GM23338 (cell line): ENCODE measurements around the gene FASTKD1. TPM values are rescaled to one million over a fixed set of nuclear protein-coding genes. Genes with fewer than 3 reads are reported as not detected.
"Not testable (repeated sequence)": the region's sequence is repeated elsewhere in the genome, so short reads cannot be mapped to it uniquely, and the experiment has no call there.

ENCODE experiments used
- ATAC-seq: fragments of 200-7000 bp; cut with Tn5 transposase; 3 replicates; pipeline ENCODE4 v1.9.1; 2020
- DNase-seq: peaks from one replicate; pipeline ENCODE4 v3.0.0-alpha.2; 2015; ENCODE audit warnings: low spot score
- H2AFZ ChIP-seq: fragments of 200-600 bp; sonication (generic); 2 replicates; pipeline ENCODE4 v1.8.0; 2016; ENCODE audit warnings: antibody characterized with exemption, mild to moderate bottlenecking, moderate library complexity
- H3F3A ChIP-seq: fragments of 200-600 bp; sonication (generic); replicated peaks from 2 replicates; pipeline ENCODE4 v1.8.0; 2017; ENCODE audit warnings: antibody characterized with exemption, mixed run types, low read depth
- H3K27ac ChIP-seq: fragments of 200-600 bp; sonication (generic); 2 replicates; pipeline ENCODE4 v1.6.1; 2016; ENCODE audit warnings: low read depth
- H3K27me3 ChIP-seq: fragments of 200-600 bp; sonication (generic); 2 replicates; pipeline ENCODE4 v1.8.0; 2016; ENCODE audit warnings: mild to moderate bottlenecking, mixed run types, moderate library complexity; ENCODE audit not compliant: insufficient read depth
- H3K36me3 ChIP-seq: fragments of 200-600 bp; sonication (generic); 2 replicates; pipeline ENCODE4 v1.8.0; 2016; ENCODE audit warnings: mild to moderate bottlenecking; ENCODE audit not compliant: insufficient read depth
- H3K4me1 ChIP-seq: fragments of 200-600 bp; sonication (generic); 2 replicates; pipeline ENCODE4 v1.8.0; 2016; ENCODE audit warnings: mild to moderate bottlenecking, moderate library complexity; ENCODE audit not compliant: insufficient read depth
- H3K4me2 ChIP-seq: fragments of 200-600 bp; sonication (generic); 2 replicates; pipeline ENCODE4 v1.7.1; 2017; ENCODE audit warnings: mixed run types
- H3K4me3 ChIP-seq: fragments of 200-600 bp; sonication (generic); 2 replicates; pipeline ENCODE4 v1.6.1; 2016; ENCODE audit warnings: mixed run types
- H3K79me2 ChIP-seq: fragments of 200-600 bp; sonication (generic); replicated peaks from 2 replicates; pipeline ENCODE4 v1.8.0; 2017; ENCODE audit warnings: mild to moderate bottlenecking; ENCODE audit not compliant: insufficient read depth
- H3K9me2 ChIP-seq: fragments of 200-600 bp; sonication (generic); 2 replicates; pipeline ENCODE4 v1.8.0; 2017; ENCODE audit not compliant: insufficient read depth
- H4K20me1 ChIP-seq: fragments of 200-600 bp; sonication (generic); replicated peaks from 2 replicates; pipeline ENCODE4 v1.8.0; 2017; ENCODE audit warnings: mild to moderate bottlenecking; ENCODE audit not compliant: insufficient read depth
- H3K27ac Mint-ChIP-seq: 2 replicates; pipeline ENCODE4 v1.8.0; 2020; ENCODE audit warnings: inconsistent platforms, mild to moderate bottlenecking, moderate library complexity, mixed read lengths
- H3K27me3 Mint-ChIP-seq: 3 replicates; pipeline ENCODE4 v1.8.0; 2022; ENCODE audit warnings: low read depth, mild to moderate bottlenecking, moderate library complexity, mixed read lengths, inconsistent platforms; ENCODE audit not compliant: insufficient read depth, poor library complexity
- H3K36me3 Mint-ChIP-seq: 3 replicates; pipeline ENCODE4 v1.8.0; 2021; ENCODE audit warnings: low read depth, mild to moderate bottlenecking, inconsistent platforms, moderate library complexity, mixed read lengths
- H3K4me1 Mint-ChIP-seq: 3 replicates; pipeline ENCODE4 v1.8.0; 2020; ENCODE audit warnings: mild to moderate bottlenecking, inconsistent platforms, mixed read lengths
- H3K4me3 Mint-ChIP-seq: 3 replicates; pipeline ENCODE4 v1.8.0; 2021; ENCODE audit warnings: moderate library complexity, mild to moderate bottlenecking, inconsistent platforms, mixed read lengths
- H3K9me3 Mint-ChIP-seq: 3 replicates; pipeline ENCODE4 v1.8.0; 2020; ENCODE audit warnings: moderate library complexity, mild to moderate bottlenecking, inconsistent platforms, mixed read lengths
- CTCF ChIP-seq, 2 experiments: fragments of 200-600 bp in 1 of 2; sonication (generic) in 1 of 2; conservative IDR thresholded peaks; 2 replicates each; pipeline versions ENCODE4 v1.5.1 to v1.6.1; 2016 to 2017; ENCODE audit warnings: antibody characterized with exemption in 2 of 2, low read depth in 2 of 2, mild to moderate bottlenecking in 2 of 2, moderate library complexity in 1 of 2
- ETS1 ChIP-seq: IDR thresholded peaks from 2 replicates; pipeline ENCODE4 v1.6.1; 2016; ENCODE audit warnings: antibody characterized with exemption
- EZH2 ChIP-seq: fragments of 200-600 bp; sonication (generic); IDR thresholded peaks from one replicate; pipeline ENCODE4 v1.8.0; 2017; ENCODE audit warnings: antibody characterized with exemption, mild to moderate bottlenecking, low read depth; ENCODE audit not compliant: unreplicated experiment
- EZH2phosphoT487 ChIP-seq: fragments of 200-600 bp; sonication (generic); IDR thresholded peaks from one replicate; pipeline ENCODE4 v1.8.1; 2018; ENCODE audit warnings: antibody characterized with exemption; ENCODE audit not compliant: unreplicated experiment
- JUNB ChIP-seq: IDR thresholded peaks from one replicate; pipeline ENCODE4 v1.6.1; 2016; ENCODE audit warnings: antibody characterized with exemption; ENCODE audit not compliant: unreplicated experiment
- NANOG ChIP-seq: IDR thresholded peaks from 2 replicates; pipeline ENCODE4 v1.6.1; 2016; ENCODE audit warnings: antibody characterized with exemption, borderline replicate concordance
- POLR2AphosphoS5 ChIP-seq: IDR thresholded peaks from 2 replicates; pipeline ENCODE4 v1.6.1; 2016; ENCODE audit warnings: antibody characterized with exemption, low read depth
- STAT1 ChIP-seq: IDR thresholded peaks from one replicate; pipeline ENCODE4 v1.6.1; 2016; ENCODE audit warnings: antibody characterized with exemption; ENCODE audit not compliant: unreplicated experiment
- ZNF331 ChIP-seq: fragments of 250-450 bp; sonication (Bioruptor Pico); IDR thresholded peaks from 2 replicates; pipeline ENCODE4 v1.5.0; 2020; ENCODE audit warnings: low read depth, mild to moderate bottlenecking, moderate library complexity
- ZNF462 ChIP-seq: fragments of 250-450 bp; sonication (Bioruptor Pico); IDR thresholded peaks from 2 replicates; pipeline ENCODE4 v1.5.0; 2020; ENCODE audit warnings: mild to moderate bottlenecking, moderate library complexity
- polyA plus RNA-seq: library from polyadenylated mRNA; unstranded; fragments of >200 nt; fragmentation: Nextera tagmentation; extraction: Ambion mirVana; gene quantifications from 2 replicates; pipeline ENCODE4 v1.2.1, GENCODE V29; 2016
- total RNA-seq: library from RNA; depleted of rRNA; stranded (reverse); fragments of >200 nt; shearing (Covaris generic); gene quantifications from 2 replicates; pipeline ENCODE4 v1.2.3, GENCODE V29; 2014

The FASTKD1 gene
- total and polyA plus RNA-seq, 2 experiments from 2014 or later, result 49.0 to 53.3 TPM

GRCh38 chr2:169570752-169571151 lies 2.9 kb downstream of the FASTKD1 start:
- not testable (repeated sequence) for DNase-seq, H3K27me3 ChIP-seq, H3F3A ChIP-seq, H3K36me3 ChIP-seq, ATAC-seq, H3K27ac Mint-ChIP-seq, H3K4me2 ChIP-seq, H3K27me3 Mint-ChIP-seq, H3K4me3 ChIP-seq, H3K27ac ChIP-seq, H2AFZ ChIP-seq, H3K4me1 Mint-ChIP-seq, H3K4me1 ChIP-seq, H3K9me3 Mint-ChIP-seq, H3K9me2 ChIP-seq, H3K4me3 Mint-ChIP-seq
- Histone ChIP-seq H4K20me1 (peaks cover 11% of the 10 kb centered on the region; the same call in 1 of the 2 replicates), H3K79me2 (peaks cover 57% of the 10 kb centered on the region)
- H3K36me3 Mint-ChIP-seq, result peaks cover 13% of the 10 kb centered on the region

- H3K9me3 Mint-ChIP-seq, result peaks cover 3% of the 10 kb centered on the region; the same call in 1 of the 3 replicates
- Histone ChIP-seq H4K20me1 (peaks cover 11% of the 10 kb centered on the region; the same call in 1 of the 2 replicates), H3K27me3 (no peaks in the 10 kb centered on the region)
- TF ChIP-seq ETS1 (no peak), ZNF462 (CRISPR knock-in tag) (no peak), STAT1 (no peak), EZH2phosphoT487 (no peak), JUNB (no peak), EZH2 (no peak), NANOG (no peak), CTCF (conservative IDR thresholded peaks at IDR 0.05; ENCODE audit: low read depth in 2 of 2) (no peak), POLR2AphosphoS5 (no peak), ZNF331 (CRISPR knock-in tag) (no peak)
These were observed 3.7 kb downstream of the FASTKD1 start for GRCh38 chr2:169569948-169570347.

More at GRCh38 chr2:169569948-169570347, 3.7 kb downstream of the FASTKD1 start:
- H3K27me3 Mint-ChIP-seq, result peaks cover 5% of the 10 kb centered on the region
- peaks cover 19% of the 10 kb centered on the region for H3K36me3 Mint-ChIP-seq
- H2AFZ ChIP-seq, result no peak overlapping the region
- no peak overlapping the region for H3K4me3 Mint-ChIP-seq
- no peak for ATAC-seq
- H3K4me1 Mint-ChIP-seq, result peaks cover 5% of the 10 kb centered on the region; the same call in 2 of the 3 replicates
- H3K36me3 ChIP-seq, result no peaks in the 10 kb centered on the region; the same call in 1 of the 2 replicates
- H3K27ac Mint-ChIP-seq, result no peak overlapping the region; the same call in 1 of the 2 replicates
- no peaks in the 10 kb centered on the region for H3K4me1 ChIP-seq
- H3K9me2 ChIP-seq, result no peaks in the 10 kb centered on the region
- peaks cover 57% of the 10 kb centered on the region for H3K79me2 ChIP-seq
- H3F3A ChIP-seq, result 0 out of 2 replicates have a peak, but pooled peaks cover 4% of the 10 kb centered on the region
- peak overlapping the region; percentile 26; the same call in 1 of the 2 replicates for H3K27ac ChIP-seq
- DNase-seq, result no peak
- H3K4me2 ChIP-seq, result no peak overlapping the region
- H3K4me3 ChIP-seq, result no peak overlapping the region
